Activated CD4-positive, alpha-beta T cell treated with anti-CD3 and anti-CD28 coated beads, Interleukin-2, amount 50 U/mL, for 48 hours (primary cell): Measurements from ENCODE around the gene SECISBP2.
"Not testable (repeated sequence)": the region's sequence is repeated elsewhere in the genome, so short reads cannot be mapped to it uniquely, and the experiment has no call there.

ENCODE experiments used
- DNase-seq, 2 experiments: peaks; one replicate each; pipeline ENCODE4 v3.0.0-alpha.2; 2020

The SECISBP2 gene

GRCh38 chr9:89365532-89365912 lies 47.2 kb downstream of the SECISBP2 start:
- no peak for DNase-seq

GRCh38 chr9:89366711-89367110 lies 48.4 kb downstream of the SECISBP2 start:
- no peak for DNase-seq

GRCh38 chr9:89367281-89367680 lies 49.0 kb downstream of the SECISBP2 start:
- DNase-seq: no peak

- no peak for DNase-seq
Measured at GRCh38 chr9:89367726-89368437, 49.6 kb downstream of the SECISBP2 start.

GRCh38 chr9:89368550-89368949 lies 50.2 kb downstream of the SECISBP2 start:
- no peak for DNase-seq

- no peak for DNase-seq
Measured at GRCh38 chr9:89368978-89369377, 50.7 kb downstream of the SECISBP2 start.

GRCh38 chr9:89370593-89370992 lies 52.3 kb downstream of the SECISBP2 start:
- DNase-seq: no peak

GRCh38 chr9:89371791-89372190 lies 53.5 kb downstream of the SECISBP2 start:
- not testable (repeated sequence) for DNase-seq

GRCh38 chr9:89372230-89372816 lies 54.0 kb downstream of the SECISBP2 start:
- no peak for DNase-seq

- DNase-seq: no peak
Measured at GRCh38 chr9:89372979-89373378, 54.7 kb downstream of the SECISBP2 start.

- DNase-seq: no peak
Measured at GRCh38 chr9:89374176-89374575, 55.9 kb downstream of the SECISBP2 start.

GRCh38 chr9:89375191-89375760 lies 57.0 kb downstream of the SECISBP2 start:
- DNase-seq: no peak

GRCh38 chr9:89376286-89376685 lies 58.0 kb downstream of the SECISBP2 start:
- no peak for DNase-seq

- DNase-seq: no peak
Measured at GRCh38 chr9:89376741-89377351, 58.5 kb downstream of the SECISBP2 start.

- no peak for DNase-seq
Measured at GRCh38 chr9:89377411-89377810, 59.1 kb downstream of the SECISBP2 start.

GRCh38 chr9:89378541-89378940 lies 60.2 kb downstream of the SECISBP2 start:
- DNase-seq: no peak

- DNase-seq: no peak
Measured at GRCh38 chr9:89379031-89379430, 60.7 kb downstream of the SECISBP2 start.

- no peak for DNase-seq
Measured at GRCh38 chr9:89379508-89380115, 61.3 kb downstream of the SECISBP2 start.

- DNase-seq: no peak
Measured at GRCh38 chr9:89380437-89381307, 62.4 kb downstream of the SECISBP2 start.

GRCh38 chr9:89381308-89381609 lies 63.0 kb downstream of the SECISBP2 start:
- no peak for DNase-seq

GRCh38 chr9:89382026-89382986 lies 64.0 kb downstream of the SECISBP2 start:
- peak; percentile 43 to 55 for DNase-seq
